Measurements from ENCODE around the gene ORM2. TPM values are rescaled to one million over a fixed set of nuclear protein-coding genes. Genes with fewer than 3 reads are reported as not detected.

ORM2 gene
- total RNA-seq, 1 experiment from 2014 or later: 0.59 TPM

- Histone ChIP-seq H3K27ac (ENCODE audit: low read depth, low read length) (no peak overlapping the region), H3K4me3 (replicated peaks in 1 of 2; ENCODE audit: low read depth in 1 of 2, low read length in 2 of 2) (no peak overlapping the region), H2AFZ (ENCODE audit: low read depth, low read length, poor library complexity, severe bottlenecking) (no peak overlapping the region), H3K79me2 (ENCODE audit: insufficient read depth, low read length) (no peaks in the 10 kb centered on the region), H3K9me2 (ENCODE audit: insufficient read depth) (no peaks in the 10 kb centered on the region), H3K4me1 (ENCODE audit: control insufficient read depth in 1 of 2, insufficient read depth in 2 of 2, low read length in 2 of 2) (peaks cover 0 to 3% of the 10 kb centered on the region in 2 experiments; a peak in 1 of 4 replicates), H4K20me1 (ENCODE audit: insufficient read depth) (no peaks in the 10 kb centered on the region), H3K36me3 (ENCODE audit: control insufficient read depth in 1 of 2, insufficient read depth in 2 of 2, low read length in 2 of 2) (no peaks in the 10 kb centered on the region), H3K4me2 (ENCODE audit: low read length) (no peak overlapping the region), H3K9me3 (ENCODE audit: control insufficient read depth in 1 of 2, insufficient read depth in 1 of 2, low read depth in 1 of 2, low read length in 2 of 2) (no peaks in the 10 kb centered on the region), H3K27me3 (ENCODE audit: insufficient read depth, low read length) (no peaks in the 10 kb centered on the region), H3K9ac (ENCODE audit: low read length) (no peak overlapping the region)
- TF ChIP-seq FOSL1 (IDR thresholded peaks at IDR 0.05; ENCODE audit: low read depth): no peak
- no peak for TF ChIP-seq MAX (IDR thresholded peaks at IDR 0.05)
- TF ChIP-seq ZNF274 (IDR thresholded peaks at IDR 0.05; ENCODE audit: low read depth, low read length): no peak
- TF ChIP-seq SRF (IDR thresholded peaks at IDR 0.05; ENCODE audit: low read depth): no peak
- no peak for TF ChIP-seq ELF1 (IDR thresholded peaks at IDR 0.05; ENCODE audit: borderline replicate concordance, low read depth)
- no peak for TF ChIP-seq YY1 (IDR thresholded peaks at IDR 0.05; ENCODE audit: extremely low read depth, insufficient replicate concordance, low read depth, low read length)
- no peak for TF ChIP-seq JUND (IDR thresholded peaks at IDR 0.05)
- TF ChIP-seq TCF7L2 (IDR thresholded peaks at IDR 0.05; ENCODE audit: borderline replicate concordance, extremely low read depth, insufficient read depth, insufficient read length): no peak
- no peak for TF ChIP-seq EZH2 (IDR thresholded peaks at IDR 0.05)
- no peak for TF ChIP-seq EGR1 (IDR thresholded peaks at IDR 0.05; ENCODE audit: low read depth)
- TF ChIP-seq ZFX (IDR thresholded peaks at IDR 0.05): no peak
- TF ChIP-seq CBX3 (IDR thresholded peaks at IDR 0.05; ENCODE audit: low read depth): no peak
- no peak for TF ChIP-seq POLR2AphosphoS5 (IDR thresholded peaks at IDR 0.05; ENCODE audit: low read depth, low read length)
- TF ChIP-seq EZH2phosphoT487 (IDR thresholded peaks at IDR 0.05; ENCODE audit: borderline replicate concordance): no peak
- TF ChIP-seq CEBPB (IDR thresholded peaks at IDR 0.05; ENCODE audit: low read depth): no peak
- TF ChIP-seq ZBTB33 (IDR thresholded peaks at IDR 0.05; ENCODE audit: extremely low read depth, insufficient replicate concordance, low read length): no peak
- no peak for TF ChIP-seq CTCF (IDR thresholded peaks at IDR 0.05 in 2 of 3, conservative IDR thresholded peaks at IDR 0.05 in 1 of 3; ENCODE audit: borderline replicate concordance in 1 of 3, insufficient read depth in 1 of 3, low read depth in 2 of 3, low read length in 2 of 3)
- no peak for TF ChIP-seq ATF3 (IDR thresholded peaks at IDR 0.05)
- no peak for TF ChIP-seq POLR2A (IDR thresholded peaks at IDR 0.05; ENCODE audit: borderline replicate concordance, extremely low read depth, insufficient read depth, insufficient read length)
- no peak for TF ChIP-seq SIN3A (IDR thresholded peaks at IDR 0.05; ENCODE audit: low read depth)
- no peak for ATAC-seq
- ChIA-PET RAD21 (ENCODE audit: low non-redundant PET in 1 of 2, low total read pairs in 2 of 2, uncharacterized antibody in 2 of 2, unreplicated experiment in 2 of 2) (no interaction called here), POLR2A (no interaction called here), CTCF (no interaction called here)
- intact Hi-C loops (cut with micrococcal nuclease): no loop called here
- no peak for DNase-seq (ENCODE audit: low read depth, low spot score)
- no TSS peak for BruUV-seq (replicated peaks)
Measured at GRCh38 chr9:114309096-114309495, 20.6 kb upstream of the ORM2 start.
